Inflammatory macrophage treated with lipopolysaccharide for 4 hours (primary cell): ENCODE data around the gene SSBP3.

Experiments
- DNase-seq: peaks from one replicate; pipeline ENCODE4 v3.0.0-alpha.2; 2020

SSBP3 gene

DNA sequence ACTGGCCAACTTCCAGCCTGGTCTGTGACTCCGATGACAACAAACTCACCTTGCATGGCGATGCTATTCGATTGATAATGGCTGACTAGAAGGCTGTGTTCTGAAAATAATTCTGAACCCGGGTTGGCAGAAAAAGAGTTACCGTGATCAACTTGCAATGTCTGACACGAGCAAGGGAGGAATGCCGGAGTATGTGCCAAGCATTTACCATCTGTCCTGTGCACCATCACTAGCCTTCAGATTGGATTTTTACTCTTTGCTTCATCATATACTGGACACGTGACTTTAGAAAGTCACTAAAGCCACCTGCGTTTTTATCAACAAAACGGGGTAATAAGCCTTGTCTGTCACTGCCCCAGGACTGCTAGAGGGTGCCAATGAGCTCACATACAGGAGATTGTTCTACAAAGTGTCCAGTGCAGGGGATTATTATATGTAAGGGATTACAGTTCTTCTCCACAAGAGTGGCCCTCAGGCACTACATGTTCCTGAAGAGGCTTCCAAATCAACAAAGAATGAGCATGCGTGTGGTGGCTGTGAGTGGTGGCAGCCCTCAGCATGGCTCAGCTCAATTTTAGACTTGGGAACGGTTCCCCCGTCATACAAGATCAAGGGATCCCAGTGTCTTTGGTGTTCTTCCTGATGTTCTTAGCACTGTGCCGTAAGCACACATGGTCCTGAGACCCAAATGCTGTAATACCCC is 35.8 kb downstream of the SSBP3 start:
- no peak for DNase-seq

DNA sequence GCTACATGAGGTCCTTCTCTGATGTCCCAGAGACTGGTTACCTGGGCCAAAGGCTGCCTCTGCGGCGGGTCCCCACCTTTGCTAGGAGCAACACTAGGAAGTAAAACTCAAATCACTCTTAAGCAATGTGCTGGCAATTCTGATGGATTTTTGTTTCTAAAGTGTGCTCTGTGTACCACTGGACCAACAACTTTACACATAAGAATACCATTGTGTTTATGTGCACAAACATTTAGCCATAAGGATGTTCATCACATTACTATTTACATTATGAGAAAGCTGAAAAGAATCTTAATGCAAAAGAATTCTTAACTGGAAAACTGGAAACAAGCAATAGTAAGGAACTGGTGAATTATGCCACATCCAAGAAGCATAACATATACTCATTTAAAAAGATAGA is 38.6 kb downstream of the SSBP3 start:
- DNase-seq = no peak

DNA sequence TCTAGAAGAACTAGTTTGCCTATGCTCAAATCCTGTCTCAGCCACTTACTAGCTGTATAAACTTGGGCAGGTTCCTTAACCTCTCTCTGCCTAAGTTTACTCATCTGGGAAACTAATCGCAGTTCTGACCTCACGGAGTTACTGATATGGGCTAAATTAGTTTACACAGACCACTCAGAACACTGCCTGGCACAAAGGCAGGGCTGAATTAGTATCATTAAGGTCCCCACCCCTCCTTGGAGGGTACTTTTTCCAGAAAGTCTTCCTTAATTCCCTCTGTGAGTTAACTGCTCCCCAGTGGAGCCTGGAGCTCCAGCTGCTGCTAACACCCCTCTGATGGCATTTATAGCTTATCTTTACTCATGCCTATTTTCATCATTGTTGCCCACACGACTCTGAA is 40.3 kb downstream of the SSBP3 start:
- no peak for DNase-seq

DNA sequence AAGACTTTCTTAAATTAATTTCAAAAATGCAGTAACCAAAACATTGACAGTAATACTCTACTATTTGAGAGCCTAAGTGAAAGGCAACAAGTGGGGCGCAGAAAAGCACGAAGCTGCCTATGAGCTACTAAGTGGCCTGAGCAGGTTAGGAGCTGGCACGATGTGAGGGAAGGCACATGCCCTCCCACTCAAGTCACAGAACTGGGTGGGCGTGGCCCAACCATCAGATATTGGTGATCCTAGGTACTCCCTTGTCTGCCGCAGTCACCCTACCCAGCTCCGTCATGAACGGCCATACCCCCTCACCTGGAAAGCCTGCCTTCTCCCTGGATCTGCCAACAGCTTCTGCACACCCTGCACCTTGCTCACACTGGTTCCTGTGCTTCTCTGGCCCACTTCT is 40.8 kb downstream of the SSBP3 start:
- DNase-seq = no peak

DNA sequence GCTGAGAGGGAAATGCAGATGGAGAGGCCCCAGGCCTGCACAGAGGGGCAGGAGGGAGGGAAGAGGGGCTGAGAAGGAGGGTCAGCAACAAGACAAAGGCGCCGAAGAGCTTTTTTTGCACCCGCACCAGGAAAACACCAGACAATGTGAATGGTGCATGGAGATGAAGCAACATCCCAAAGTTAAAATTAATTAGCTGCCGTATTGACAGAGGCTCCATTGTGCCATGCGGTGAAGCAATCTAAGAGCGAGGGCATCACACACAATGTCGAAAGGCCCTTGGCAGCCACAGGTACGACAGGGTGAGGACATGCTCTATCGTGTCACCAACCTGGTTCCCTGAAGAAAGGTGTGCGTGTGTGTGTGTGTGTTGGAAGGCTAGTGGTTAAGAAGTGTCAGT is 41.2 kb downstream of the SSBP3 start:
- no peak for DNase-seq

DNA sequence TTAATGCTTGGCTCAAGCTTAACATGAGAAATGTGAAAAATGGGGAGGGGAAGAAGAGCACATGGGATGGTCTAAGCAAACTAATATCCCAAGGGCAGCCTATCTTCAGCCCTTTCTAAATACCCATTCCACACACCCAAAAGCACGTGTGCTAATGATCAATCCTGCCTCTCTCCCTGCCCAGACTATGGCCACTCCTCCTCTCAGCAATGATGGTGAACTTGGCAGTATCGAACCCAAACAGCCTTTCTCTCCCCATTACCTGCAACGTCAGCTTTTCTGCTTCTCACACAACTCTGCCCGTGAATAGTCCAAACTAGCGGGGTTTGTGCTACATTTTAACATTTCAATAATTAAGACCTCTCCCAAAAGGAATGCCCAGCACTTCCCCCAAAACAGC is 41.6 kb downstream of the SSBP3 start:
- no peak for DNase-seq

DNA sequence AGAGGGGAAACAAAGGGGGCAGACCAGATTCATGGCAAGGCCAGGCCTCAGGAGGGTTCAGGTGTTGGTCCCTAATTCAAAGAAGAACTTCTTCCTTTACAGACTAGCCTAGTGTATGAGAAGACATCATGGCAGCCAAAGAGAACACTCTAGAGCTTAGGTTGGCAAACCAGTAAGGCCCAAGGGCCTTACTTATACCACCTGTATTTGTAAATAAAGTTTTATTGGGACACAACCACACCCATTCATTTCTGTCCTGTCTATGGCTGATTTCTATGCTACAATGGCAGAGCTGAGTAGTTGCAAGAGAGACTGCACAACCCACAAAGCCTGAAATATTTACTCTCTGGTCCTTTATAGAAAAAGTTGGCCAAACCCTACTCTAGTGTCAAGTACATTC is 42.3 kb downstream of the SSBP3 start:
- DNase-seq = no peak

DNA sequence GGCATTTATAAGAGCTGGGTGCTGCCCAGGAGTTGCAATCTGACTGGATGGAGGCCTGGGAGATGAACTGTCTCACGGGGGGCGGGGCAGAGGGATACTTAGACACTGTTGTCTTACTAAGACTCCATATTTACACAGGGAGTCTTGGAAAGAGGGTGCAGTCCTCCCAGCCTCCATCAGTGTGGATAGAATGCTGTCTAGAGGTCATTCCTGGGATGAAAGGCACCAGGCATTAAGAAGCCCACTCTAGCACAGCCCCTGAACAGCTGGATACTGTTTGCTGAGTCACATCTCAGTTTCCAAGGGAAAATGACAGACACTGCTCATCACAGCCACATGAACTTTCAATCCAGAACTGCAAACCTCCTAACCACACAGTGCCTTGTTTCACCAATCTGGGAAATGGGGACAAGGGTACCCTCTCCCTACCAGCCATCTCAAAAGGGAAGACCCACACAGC is 43.3 kb downstream of the SSBP3 start:
- DNase-seq = no peak

DNA sequence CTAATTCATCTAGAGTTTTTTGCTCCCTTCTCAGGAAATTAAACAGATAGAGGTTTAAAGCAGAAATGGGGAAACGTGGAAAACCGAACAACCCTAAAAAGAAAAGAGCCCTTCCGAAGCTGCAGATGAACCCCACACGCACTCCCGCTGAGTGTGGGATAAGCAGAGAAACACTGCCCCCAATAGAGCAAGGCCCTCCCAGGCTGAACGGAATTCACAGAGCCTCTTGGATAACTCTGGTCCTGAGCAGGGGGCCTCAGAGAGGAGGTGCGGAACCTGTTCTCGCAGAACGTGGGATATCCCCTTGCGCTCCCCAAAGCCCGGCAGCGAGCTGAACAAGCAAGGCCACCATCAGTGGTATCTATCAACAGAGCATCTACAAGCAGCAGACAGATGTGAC is 44.9 kb downstream of the SSBP3 start:
- no peak for DNase-seq

DNA sequence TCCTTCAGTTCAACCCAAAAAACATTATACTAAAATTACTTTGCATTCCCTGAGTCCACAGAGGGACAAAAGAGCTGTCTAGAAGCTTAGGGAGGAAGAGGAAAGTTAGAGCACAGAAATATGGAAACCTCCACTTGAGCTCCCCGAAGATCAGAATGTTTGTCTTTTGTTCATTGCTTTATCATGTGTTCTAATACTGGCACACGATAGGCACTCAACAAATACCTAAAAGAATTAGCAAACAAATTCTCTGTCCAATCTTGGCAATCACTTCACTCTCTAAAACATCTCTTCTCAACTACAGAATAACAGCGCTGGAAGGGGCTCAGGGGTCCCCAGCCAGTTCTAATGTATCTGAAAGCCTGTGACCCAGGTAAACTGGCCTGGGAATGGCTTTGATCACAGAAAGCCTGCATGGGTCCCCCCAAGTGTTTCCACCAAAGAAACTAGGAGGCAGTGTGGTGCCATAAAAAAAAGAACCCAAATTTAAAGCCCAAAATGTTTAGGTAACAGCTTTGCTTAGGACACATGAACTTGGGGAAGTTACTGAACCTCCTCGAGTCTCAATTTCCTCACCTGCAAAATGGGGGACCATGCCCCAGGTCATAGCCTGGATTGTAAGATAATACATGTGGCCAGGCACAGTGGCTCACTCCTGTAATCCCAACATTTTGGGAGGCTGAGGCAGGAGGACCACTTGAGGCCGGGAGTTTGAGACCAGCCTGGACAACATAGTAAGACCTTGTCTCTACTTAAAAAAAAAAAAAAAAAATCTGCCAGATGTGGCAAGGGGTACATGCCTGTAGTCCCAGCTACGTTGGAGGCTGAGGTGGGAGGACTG is 45.8 kb downstream of the SSBP3 start:
- no peak for DNase-seq

DNA sequence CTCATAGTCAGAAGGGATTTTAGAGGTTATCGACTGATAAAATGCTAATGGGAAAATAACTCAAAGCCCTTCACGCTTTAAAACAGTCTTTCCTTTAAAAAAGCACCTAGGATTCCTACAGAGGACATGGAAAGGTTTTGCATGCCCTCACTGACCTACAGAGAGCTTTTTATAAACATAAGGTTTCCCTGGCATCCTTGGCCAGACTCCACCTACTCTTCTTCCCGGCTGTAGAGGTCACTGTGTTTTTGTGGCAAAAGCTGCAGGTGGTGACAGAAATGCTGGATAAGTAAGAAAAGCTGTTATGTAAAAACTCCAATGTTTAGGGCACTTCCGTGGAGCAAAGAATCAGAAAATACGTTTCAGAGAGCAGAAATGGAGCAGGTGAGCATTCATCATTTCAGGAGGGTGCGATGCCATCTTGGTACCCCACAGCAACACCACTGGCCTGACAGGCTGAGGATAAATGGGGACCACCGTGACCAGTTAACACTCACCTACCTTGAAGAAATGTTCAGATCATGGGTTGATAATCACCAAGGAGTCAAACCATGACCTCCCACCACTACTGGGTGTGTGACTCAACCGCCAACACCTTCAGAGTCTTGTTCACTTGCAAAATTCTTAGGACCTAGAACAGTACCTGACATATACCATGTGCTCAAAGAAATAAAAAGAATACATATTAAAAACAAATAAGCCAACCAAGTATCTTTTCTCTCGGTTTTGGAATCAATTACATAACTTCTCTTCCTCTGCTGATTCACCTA is 46.6 kb downstream of the SSBP3 start:
- no peak for DNase-seq

DNA sequence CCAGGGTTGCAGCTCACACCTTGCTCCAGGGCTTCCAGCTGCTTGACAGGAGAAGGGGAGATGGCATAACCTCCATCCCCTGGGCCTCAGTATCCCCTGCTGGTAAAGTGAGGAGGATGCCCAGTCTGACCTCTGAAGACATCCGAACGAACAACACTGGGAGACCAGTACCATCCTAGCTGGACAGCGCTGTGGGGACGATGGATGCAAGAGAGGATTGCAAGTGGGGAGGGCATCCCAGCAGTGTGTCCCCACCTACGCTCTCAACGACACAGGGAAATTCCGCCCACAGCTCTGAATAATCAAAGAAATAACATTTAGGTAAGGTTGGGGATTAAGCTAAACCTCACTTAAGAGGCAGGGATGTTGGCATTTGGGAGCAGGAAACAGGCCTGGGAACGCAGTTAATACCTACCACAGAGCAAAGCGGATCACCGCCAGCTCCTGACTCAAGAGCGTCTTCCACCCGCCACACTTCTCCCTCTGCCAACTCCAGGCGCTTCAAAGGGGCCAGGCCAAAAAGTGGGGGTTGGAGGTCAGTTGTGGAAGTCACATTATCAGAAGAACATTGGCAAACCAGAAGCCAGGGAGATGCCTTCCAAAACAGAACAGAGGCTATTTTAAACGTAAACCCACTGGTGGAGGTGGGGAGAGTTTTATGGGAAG is 47.6 kb downstream of the SSBP3 start:
- DNase-seq = no peak

DNA sequence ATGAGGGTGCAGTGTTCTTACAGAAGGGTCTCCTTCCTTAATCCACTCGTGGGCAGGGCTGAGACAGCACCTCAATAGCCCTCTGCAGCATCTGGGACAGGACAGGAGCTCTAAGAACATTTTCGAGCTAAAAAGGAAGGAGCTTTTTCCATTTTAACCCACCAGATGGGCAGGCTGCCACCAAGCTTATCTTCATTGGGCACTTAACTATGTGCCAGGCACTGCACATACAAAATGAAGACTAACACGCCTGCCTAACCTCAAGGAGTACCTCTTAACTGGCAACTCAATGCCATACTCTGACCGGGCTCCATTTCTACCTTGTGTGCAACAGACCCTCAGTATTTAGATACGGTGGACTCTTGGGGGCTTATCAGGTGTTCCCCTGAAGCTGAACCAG is 48.2 kb downstream of the SSBP3 start:
- DNase-seq = no peak

DNA sequence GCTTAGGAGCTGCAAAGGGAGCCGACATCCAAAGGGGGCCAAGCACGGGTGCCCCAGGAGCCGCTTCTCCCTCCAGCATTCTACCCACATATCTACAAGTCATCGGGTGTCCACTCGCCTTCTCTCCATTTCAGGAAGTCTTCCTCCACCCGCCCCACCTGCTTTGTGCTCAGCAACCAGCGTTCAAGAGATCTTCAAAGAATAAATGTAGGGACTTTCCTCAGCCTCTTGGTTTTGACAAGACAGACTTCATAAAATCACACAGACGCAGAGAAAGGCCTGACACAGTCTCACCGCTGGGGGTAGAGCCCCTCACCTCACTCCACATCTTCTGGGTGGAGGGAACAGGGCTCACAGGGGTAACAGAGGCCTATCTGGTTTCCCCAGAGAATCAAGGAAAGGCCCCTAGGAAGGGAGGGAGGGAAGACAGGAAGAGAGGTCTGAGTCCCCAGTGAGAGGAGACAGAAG is 49.5 kb downstream of the SSBP3 start:
- DNase-seq = no peak

DNA sequence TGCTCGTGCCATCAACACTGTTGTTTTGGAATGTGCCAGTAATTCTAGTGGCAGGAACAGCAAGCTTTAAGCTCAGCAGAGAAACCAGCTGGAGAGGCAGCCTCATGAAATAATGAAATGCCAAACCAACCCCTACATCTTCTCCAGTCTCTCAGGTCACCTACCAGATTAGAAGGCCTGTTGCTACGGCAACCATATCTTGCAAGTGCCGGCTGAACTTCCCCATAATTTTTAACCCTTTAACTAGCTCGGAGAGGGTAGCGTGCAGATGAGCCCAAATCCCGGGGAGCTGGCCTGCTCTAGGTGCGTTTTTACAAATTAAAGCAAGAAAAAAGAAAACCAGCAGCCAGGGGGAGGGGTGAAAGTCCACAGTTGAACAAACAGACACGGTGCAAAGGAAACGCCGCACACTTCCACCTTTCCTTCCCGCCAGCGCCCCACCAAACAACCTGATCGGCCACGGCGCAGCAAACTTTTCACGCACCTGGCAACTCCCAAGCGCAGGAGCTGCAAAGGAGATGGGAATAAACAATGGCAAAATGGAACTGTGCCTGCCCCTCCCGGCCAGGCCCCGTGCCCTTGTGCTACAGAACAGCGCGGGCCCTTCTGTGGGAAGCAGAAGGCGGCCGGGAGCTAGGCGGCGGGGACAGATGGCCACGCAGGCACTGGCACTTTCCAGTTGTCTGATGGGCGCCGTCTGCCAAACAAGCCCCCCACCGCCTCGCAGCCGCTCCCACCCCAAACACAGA is 50.1 kb downstream of the SSBP3 start:
- DNase-seq = peak; percentile 20

DNA sequence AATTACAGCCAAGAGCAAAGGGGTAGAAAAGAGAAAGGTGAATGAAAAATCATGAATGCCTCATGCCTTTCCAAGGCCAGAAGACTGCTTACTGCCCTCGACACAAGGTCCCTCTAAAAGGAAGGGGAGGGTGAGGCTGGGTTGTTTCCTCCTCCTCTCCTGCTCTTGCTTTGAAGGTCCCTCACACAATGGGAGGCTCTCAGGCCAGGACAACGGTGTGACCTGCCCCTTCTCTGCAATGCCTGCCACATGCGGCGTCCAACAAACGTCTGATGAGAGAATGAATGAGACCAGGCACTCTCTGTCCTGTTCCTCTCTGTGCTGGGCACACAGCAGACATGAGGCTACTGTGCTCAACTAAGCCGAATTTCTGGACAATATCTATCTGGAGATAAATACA is 51.3 kb downstream of the SSBP3 start:
- no peak for DNase-seq

DNA sequence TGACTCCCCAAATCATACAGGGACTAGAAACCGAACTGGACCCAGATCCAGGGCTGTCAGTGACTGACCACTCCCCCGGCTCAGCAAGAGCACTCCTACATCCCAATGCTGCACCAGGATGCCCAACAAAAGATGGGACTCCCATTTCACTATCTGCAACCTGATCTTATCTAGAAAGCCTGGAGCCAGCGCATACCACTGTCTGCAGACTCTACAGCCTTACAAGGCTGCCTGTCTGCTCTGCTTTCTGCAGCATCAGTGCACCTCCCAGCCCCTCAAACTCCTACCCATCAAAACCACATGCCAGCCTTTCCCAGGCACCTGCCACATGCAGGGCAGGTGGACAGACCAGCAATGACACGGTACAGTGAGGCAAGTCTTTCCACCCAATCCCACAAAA is 52.2 kb downstream of the SSBP3 start:
- DNase-seq = no peak

DNA sequence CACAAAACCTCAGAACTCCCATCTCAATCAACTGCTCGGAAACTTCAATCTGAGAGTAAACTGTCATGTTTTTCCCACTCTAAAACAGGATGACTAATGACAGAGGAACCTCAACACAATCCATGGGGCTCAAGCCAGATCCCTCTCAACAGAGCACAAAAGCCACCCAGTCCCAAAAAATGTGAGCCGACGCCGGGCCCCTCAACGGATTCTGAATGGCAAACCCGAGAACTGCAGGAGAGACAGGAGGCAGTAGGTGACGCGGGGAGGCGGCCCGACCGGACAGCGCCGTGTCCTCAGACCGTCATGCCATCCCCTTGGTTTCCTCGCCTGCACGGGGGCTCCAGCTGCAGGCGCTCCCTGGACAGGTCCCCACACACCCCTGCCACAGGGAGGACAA is 53.4 kb downstream of the SSBP3 start:
- no peak for DNase-seq

DNA sequence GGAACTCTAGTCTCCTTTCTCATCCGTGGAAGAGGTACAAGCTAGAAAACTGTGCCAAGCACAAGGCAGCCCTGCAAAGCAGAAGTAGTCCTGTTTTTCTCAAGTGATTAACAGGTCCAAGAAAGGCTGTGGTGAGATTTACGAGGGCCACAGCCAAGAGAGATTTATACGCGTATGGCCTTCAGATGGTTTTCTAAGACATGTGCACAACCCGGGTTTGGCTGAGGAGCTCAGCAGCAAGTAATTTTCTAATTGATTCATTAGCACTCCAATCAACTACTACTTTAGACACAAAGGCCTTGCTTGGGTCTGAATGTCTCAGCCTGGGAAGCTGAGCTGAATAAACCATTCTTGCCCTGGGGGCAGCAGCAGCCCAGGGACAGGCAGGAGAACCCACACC is 55.8 kb downstream of the SSBP3 start:
- DNase-seq = no peak

DNA sequence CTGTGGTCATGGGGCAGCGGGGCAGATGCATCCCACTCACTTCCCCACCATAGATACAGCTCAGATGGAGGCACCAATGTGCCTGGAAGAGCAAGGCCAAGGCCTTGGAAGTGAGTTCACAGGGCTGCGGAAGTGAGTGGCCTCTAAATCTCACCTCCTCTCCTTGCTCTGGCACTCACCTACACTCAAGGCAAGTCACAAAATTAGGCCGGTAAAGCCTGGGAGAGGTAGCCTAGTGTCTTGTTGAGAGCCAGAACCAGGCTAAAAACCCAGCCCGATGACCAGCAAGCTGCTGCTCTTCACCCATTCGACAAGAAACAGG is 57.5 kb downstream of the SSBP3 start:
- no peak for DNase-seq

DNA sequence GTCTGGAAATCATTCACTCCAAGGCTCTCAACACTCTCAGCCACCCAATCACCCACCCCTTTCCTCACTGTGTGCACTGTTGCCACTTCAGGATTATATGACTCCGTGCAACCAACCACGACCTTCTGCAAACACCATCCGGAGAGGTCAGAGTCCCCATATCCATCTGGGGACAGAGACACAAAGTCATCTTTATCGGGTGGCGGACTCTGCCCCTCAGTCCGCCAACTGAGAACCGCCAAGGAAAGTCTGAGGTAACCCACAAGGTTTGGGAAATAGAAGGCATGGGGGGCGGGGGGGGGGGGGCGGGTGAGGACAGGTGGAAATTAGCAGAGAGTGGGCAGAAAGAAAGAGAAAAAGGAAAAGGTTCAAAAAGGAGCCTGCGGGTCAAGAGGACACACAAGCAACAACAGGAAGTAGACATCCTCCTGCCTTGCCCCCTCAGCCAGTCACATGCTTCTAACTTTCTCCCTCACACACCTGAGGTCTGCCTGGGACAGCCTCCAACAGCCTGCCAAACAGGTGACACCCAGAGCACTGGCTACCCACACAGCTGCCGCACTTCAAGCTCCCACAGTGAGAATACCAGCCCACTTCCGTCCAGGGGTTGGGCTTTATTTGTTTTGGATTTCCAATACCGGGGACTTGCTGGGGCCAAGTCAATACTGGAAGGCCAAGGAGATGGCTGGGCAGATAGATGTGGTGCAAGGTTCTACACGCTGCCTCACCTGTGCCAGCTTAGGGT is 58.1 kb downstream of the SSBP3 start:
- DNase-seq = no peak
